Activated CD4-positive, alpha-beta T cell treated with anti-CD3 and anti-CD28 coated beads, Interleukin-2, amount 50 U/mL, for 48 hours (primary cell): ENCODE data around the gene NOXA1.

Experiments
- DNase-seq, 2 experiments: peaks; one replicate each; pipeline ENCODE4 v3.0.0-alpha.2; 2020

Gene NOXA1

GRCh38 chr9:137455359-137455991 lies 32.3 kb downstream of the NOXA1 start:
- DNase-seq = no peak

- no peak for DNase-seq
These were observed 33.1 kb downstream of the NOXA1 start for GRCh38 chr9:137456061-137456863.

- no peak for DNase-seq
These were observed 33.7 kb downstream of the NOXA1 start for GRCh38 chr9:137456864-137457405.

- no peak for DNase-seq
These were observed 34.4 kb downstream of the NOXA1 start for GRCh38 chr9:137457406-137458193.

GRCh38 chr9:137458194-137459151 lies 35.3 kb downstream of the NOXA1 start:
- no peak for DNase-seq

- DNase-seq = peak; percentile 93
These were observed 36.0 kb downstream of the NOXA1 start, which contains the start of gene NSMF for GRCh38 chr9:137459152-137459600. Gene NSMF (minus strand): TSS chr9:137459334. CDS start chr9:137459102, 232 bp downstream.

- peak in 1 of 2 experiments; percentile 16 for DNase-seq
These were observed 36.6 kb downstream of the NOXA1 start for GRCh38 chr9:137459601-137460362.

GRCh38 chr9:137460363-137461315 lies 37.4 kb downstream of the NOXA1 start:
- DNase-seq = no peak

GRCh38 chr9:137461316-137461662 lies 38.1 kb downstream of the NOXA1 start:
- DNase-seq = no peak

GRCh38 chr9:137461663-137462395 lies 38.6 kb downstream of the NOXA1 start:
- peak; percentile 87 to 89 for DNase-seq

GRCh38 chr9:137462396-137462985 lies 39.3 kb downstream of the NOXA1 start:
- no peak for DNase-seq

- DNase-seq = no peak
These were observed 40.1 kb downstream of the NOXA1 start for GRCh38 chr9:137462986-137463930.

GRCh38 chr9:137463931-137464290 lies 40.7 kb downstream of the NOXA1 start:
- no peak for DNase-seq

GRCh38 chr9:137464291-137464999 lies 41.3 kb downstream of the NOXA1 start:
- no peak for DNase-seq

GRCh38 chr9:137465000-137465719 lies 42.0 kb downstream of the NOXA1 start:
- DNase-seq = no peak

GRCh38 chr9:137465720-137466388 lies 42.7 kb downstream of the NOXA1 start:
- no peak for DNase-seq
